ENCODE results near the gene ZDHHC7.

DNA sequence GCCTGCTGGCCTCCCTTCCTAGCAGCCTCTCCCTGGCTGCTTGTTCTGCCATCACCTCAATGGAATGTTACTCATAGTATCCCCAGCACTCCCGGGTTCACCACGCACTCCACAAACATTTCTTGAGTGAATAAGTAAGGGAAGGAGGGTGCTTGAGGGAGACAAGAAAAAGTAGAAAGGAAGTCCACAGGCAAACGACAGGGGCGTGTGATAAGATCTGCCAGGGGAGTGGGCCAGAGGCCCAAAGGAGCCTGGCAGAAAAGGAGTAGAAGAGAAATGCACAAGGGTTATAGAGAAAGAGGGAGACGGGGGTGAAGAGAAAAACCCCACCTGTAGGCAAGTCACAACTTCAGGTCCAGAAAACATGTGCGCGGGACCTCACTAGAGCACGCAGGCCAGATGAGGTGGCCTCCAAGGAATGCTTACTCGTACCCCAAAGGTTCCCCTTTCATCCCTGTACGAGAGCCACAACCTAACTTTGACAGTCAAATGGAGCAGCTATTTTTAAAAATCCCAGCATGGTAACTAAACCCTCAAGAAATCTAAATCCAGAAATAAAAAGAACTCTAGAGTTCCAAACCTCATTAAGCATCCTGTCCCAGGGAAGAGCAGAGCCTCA lies 6.6 kb downstream of the ZDHHC7 start:
- TF ChIP-seq ZNF157 (tag by site-specific recombination; IDR thresholded peaks at IDR 0.05) (no peak), GLI2 (tag by site-specific recombination; IDR thresholded peaks at IDR 0.05; ENCODE audit: borderline replicate concordance, low read depth) (no peak), ZNF792 (tag by site-specific recombination; IDR thresholded peaks at IDR 0.05) (no peak), ZNF324 (tag by site-specific recombination; IDR thresholded peaks at IDR 0.05) (no peak), ZNF114 (tag by site-specific recombination; IDR thresholded peaks at IDR 0.05) (no peak), OVOL3 (tag by site-specific recombination; IDR thresholded peaks at IDR 0.05) (no peak), ZNF530 (tag by site-specific recombination; IDR thresholded peaks at IDR 0.05; ENCODE audit: low read depth) (no peak), ZNF121 (tag by site-specific recombination; IDR thresholded peaks at IDR 0.05) (no peak), ZNF184 (tag by site-specific recombination; IDR thresholded peaks at IDR 0.05) (no peak)
- TF ChIP-seq, protein P1, sequence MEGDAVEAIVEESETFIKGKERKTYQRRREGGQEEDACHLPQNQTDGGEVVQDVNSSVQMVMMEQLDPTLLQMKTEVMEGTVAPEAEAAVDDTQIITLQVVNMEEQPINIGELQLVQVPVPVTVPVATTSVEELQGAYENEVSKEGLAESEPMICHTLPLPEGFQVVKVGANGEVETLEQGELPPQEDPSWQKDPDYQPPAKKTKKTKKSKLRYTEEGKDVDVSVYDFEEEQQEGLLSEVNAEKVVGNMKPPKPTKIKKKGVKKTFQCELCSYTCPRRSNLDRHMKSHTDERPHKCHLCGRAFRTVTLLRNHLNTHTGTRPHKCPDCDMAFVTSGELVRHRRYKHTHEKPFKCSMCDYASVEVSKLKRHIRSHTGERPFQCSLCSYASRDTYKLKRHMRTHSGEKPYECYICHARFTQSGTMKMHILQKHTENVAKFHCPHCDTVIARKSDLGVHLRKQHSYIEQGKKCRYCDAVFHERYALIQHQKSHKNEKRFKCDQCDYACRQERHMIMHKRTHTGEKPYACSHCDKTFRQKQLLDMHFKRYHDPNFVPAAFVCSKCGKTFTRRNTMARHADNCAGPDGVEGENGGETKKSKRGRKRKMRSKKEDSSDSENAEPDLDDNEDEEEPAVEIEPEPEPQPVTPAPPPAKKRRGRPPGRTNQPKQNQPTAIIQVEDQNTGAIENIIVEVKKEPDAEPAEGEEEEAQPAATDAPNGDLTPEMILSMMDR (tag by site-specific recombination; IDR thresholded peaks at IDR 0.05): no peak
- TF ChIP-seq, protein P2, sequence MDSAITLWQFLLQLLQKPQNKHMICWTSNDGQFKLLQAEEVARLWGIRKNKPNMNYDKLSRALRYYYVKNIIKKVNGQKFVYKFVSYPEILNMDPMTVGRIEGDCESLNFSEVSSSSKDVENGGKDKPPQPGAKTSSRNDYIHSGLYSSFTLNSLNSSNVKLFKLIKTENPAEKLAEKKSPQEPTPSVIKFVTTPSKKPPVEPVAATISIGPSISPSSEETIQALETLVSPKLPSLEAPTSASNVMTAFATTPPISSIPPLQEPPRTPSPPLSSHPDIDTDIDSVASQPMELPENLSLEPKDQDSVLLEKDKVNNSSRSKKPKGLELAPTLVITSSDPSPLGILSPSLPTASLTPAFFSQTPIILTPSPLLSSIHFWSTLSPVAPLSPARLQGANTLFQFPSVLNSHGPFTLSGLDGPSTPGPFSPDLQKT (IDR thresholded peaks at IDR 0.05; ENCODE audit: borderline replicate concordance, low read depth, low read length): no peak
- TF ChIP-seq, protein P3, sequence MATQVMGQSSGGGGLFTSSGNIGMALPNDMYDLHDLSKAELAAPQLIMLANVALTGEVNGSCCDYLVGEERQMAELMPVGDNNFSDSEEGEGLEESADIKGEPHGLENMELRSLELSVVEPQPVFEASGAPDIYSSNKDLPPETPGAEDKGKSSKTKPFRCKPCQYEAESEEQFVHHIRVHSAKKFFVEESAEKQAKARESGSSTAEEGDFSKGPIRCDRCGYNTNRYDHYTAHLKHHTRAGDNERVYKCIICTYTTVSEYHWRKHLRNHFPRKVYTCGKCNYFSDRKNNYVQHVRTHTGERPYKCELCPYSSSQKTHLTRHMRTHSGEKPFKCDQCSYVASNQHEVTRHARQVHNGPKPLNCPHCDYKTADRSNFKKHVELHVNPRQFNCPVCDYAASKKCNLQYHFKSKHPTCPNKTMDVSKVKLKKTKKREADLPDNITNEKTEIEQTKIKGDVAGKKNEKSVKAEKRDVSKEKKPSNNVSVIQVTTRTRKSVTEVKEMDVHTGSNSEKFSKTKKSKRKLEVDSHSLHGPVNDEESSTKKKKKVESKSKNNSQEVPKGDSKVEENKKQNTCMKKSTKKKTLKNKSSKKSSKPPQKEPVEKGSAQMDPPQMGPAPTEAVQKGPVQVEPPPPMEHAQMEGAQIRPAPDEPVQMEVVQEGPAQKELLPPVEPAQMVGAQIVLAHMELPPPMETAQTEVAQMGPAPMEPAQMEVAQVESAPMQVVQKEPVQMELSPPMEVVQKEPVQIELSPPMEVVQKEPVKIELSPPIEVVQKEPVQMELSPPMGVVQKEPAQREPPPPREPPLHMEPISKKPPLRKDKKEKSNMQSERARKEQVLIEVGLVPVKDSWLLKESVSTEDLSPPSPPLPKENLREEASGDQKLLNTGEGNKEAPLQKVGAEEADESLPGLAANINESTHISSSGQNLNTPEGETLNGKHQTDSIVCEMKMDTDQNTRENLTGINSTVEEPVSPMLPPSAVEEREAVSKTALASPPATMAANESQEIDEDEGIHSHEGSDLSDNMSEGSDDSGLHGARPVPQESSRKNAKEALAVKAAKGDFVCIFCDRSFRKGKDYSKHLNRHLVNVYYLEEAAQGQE (tag by site-specific recombination; IDR thresholded peaks at IDR 0.05): no peak

Data from HEK293 (cell line).